Uterine smooth muscle cell (primary cell): Measurements from ENCODE around the gene IFIH1. TPM values are rescaled to one million over a fixed set of nuclear protein-coding genes. Genes with fewer than 3 reads are reported as not detected.

Source experiments
- total RNA-seq: library from RNA; depleted of rRNA; stranded (reverse); fragments of >200 nt; gene quantifications from 2 replicates; pipeline ENCODE4 v1.2.3, GENCODE V29; 2014

Gene IFIH1
- 5.6 and 5.7 TPM in 2 replicates for total RNA-seq

DNA sequence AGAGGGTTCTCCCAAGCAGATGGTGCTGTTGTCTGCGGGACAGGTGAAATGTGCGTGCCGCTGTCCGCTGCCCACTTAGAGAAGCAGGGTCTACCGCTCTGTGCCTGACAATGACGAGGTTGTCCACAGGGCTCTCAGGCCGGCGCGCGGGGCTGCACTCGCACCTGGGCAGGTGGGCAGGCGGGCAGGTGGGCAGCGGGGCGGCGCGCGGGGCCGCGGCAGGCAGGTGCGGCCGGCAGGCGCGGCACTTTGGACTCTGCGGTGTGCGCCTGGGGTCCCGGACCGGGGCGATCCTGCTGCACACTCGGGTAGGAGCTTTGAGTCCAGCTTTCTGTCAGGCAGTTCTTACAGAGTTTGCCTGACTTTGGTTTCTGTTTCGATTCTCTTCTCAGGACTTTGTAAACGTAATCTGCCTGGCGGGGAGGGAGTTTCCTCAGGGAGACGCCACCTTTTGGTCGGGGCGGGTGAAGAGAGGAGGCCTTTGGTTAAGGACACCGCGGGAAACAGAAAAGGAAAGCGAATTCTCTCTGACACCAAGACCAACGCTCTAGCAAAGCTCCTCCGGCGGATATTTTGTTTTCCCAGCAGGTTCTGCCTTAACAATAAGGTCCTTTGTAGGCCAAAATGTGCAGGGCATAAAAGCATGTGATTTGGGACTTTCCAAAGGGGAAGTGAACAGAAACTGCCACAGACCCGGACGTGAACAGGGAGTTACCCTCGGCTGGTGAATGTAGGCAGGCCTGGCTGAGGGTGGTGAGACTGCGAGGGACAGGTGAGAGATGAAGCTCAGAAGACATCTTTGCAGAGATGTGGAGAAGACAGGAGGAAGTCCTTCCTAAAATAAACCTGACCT is at the start of gene IFIH1:
Gene IFIH1 (minus strand): TSS at position 357 of the 853 bp plus-strand sequence. CDS start 377 bp downstream, outside the sequence.

DNA sequence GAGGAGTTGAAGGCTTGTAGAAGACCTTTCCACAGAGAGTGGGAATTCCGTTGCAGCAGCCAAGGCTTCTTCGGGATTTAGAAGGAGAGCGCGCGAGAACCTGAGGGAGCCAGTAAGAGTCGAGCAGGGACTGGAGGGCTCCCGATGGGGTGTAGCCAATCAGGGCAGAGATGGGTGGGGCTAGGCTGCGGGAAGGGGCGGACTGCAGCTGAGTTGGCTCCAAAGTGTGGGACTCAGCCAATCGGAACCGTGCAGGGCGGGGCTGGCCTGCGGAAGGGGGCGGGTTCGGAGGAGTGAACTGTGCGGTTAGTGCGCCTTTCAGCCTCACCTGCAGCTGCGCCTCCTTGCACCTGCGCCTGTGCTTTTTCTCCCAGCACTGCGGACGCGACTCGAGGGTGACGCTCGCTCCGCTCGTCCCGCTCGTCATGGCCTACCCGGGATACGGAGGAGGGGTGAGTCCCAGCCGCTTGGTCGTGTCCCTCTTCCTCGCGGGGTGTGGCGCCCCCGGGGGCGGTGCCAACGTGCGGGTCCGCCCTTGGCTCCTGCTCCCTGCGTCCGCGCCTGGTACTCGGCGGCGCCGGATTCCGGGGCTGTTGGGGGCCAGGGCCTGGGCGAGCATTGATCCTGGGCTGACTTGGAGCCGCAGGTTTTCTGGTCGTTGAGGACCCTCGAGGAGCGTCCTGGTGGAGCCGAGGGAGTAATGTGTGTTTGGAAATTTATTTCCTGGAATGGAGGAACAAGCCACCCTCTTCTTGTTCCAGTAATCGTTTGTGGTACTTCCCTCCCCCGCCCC is 25.5 kb upstream of the IFIH1 start, which contains the start of gene GCA:
Gene GCA (plus strand): TSS at position 309 of the 793 bp plus-strand sequence. CDS start 117 bp downstream, at position 426.

DNA sequence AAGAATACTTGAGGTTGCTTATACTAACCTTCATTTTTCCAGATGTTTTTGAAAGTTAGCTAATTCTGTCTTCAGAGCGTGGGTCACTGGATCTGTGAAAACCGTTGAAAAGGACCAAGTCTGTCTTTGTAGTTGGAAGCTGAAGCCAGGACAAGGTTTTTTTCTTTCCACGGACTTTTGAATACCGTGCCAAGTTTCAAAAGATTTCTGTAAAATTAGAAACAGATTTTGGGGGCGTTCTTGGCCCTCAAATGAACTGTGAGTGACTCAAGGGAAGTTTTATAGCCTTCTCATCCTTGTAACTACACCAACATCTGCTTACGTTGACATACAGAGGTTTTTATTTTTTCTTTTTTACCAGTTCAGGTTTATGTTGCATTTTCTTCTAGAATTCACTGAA is 75.2 kb downstream of the IFIH1 start, which contains the start of gene FAP:
Gene FAP (minus strand): TSS at position 152 of the 400 bp plus-strand sequence. CDS start 118 bp downstream, at position 34.

Other genes starting within 250 kb of the IFIH1 start
- gene DPP4, start 244.5 kb downstream of the IFIH1 start, total RNA-seq: 40.4 and 89.7 TPM in 2 replicates
- not detected in 2 replicates for gene GCG, start 166.4 kb downstream of the IFIH1 start, total RNA-seq
- gene FAP, start 75.2 kb downstream of the IFIH1 start, total RNA-seq: 206 and 269 TPM in 2 replicates
- 7.9 and 12.0 TPM in 2 replicates for gene GCA, start 25.4 kb upstream of the IFIH1 start, total RNA-seq